GM19328 (cell line): Measurements from ENCODE around the gene ARSI.
A peak's percentile ranks its signal among the peaks of the same experiment; 100 is the strongest.

Experiments used
- ATAC-seq: cut with Tn5 transposase; IDR thresholded peaks from one replicate; pipeline ENCODE4 v1.9.1; 2021; ENCODE audit warnings: mild to moderate bottlenecking, moderate library complexity; ENCODE audit not compliant: unreplicated experiment

Gene ARSI

GRCh38 chr5:150302301-150303069, at the start of gene ARSI:
Gene ARSI, minus strand, starts transcription at chr5:150302905. Its CDS starts 532 bp downstream, at chr5:150302373.
- no peak for ATAC-seq

- ATAC-seq = peak; percentile 83
Measured at GRCh38 chr5:150350524-150351344, 48.0 kb upstream of the ARSI start.

GRCh38 chr5:150349681-150350275, 47.1 kb upstream of the ARSI start:
- no peak for ATAC-seq

- ATAC-seq = no peak
Measured at GRCh38 chr5:150347451-150347850, 44.7 kb upstream of the ARSI start.

- ATAC-seq = no peak
Measured at GRCh38 chr5:150347003-150347402, 44.3 kb upstream of the ARSI start.

GRCh38 chr5:150346592-150346991, 43.9 kb upstream of the ARSI start:
- no peak for ATAC-seq

- no peak for ATAC-seq
Measured at GRCh38 chr5:150345716-150346115, 43.0 kb upstream of the ARSI start.

GRCh38 chr5:150343994-150344631, 41.4 kb upstream of the ARSI start:
- ATAC-seq = no peak

- ATAC-seq = no peak
Measured at GRCh38 chr5:150342583-150342982, 39.9 kb upstream of the ARSI start.

GRCh38 chr5:150341989-150342388, 39.3 kb upstream of the ARSI start:
- ATAC-seq = no peak

GRCh38 chr5:150341331-150341730, 38.6 kb upstream of the ARSI start:
- ATAC-seq = no peak

GRCh38 chr5:150340614-150341255, 38.0 kb upstream of the ARSI start:
- no peak for ATAC-seq

- ATAC-seq = no peak
Measured at GRCh38 chr5:150339841-150340240, 37.1 kb upstream of the ARSI start.

GRCh38 chr5:150339165-150339564, 36.5 kb upstream of the ARSI start:
- no peak for ATAC-seq

GRCh38 chr5:150338546-150338945, 35.8 kb upstream of the ARSI start:
- no peak for ATAC-seq

- no peak for ATAC-seq
Measured at GRCh38 chr5:150335778-150336177, 33.1 kb upstream of the ARSI start.

- no peak for ATAC-seq
Measured at GRCh38 chr5:150333400-150333799, 30.7 kb upstream of the ARSI start.

- ATAC-seq = no peak
Measured at GRCh38 chr5:150329881-150330876, 27.5 kb upstream of the ARSI start.

GRCh38 chr5:150329038-150329437, 26.3 kb upstream of the ARSI start:
- ATAC-seq = no peak

GRCh38 chr5:150328515-150328914, 25.8 kb upstream of the ARSI start:
- no peak for ATAC-seq
